A673 (cell line): ENCODE results near the gene ARHGAP1. TPM values are rescaled to one million over a fixed set of nuclear protein-coding genes. Genes with fewer than 3 reads are reported as not detected.

Experiments
- BruUV-seq: library from RNA; stranded (reverse); fragments of 400-500 nt; replicated peaks from 2 replicates; lab custom pipeline; 2021; lab: Mats Ljungman, UMichigan
- CTCF ChIA-PET: fragments of 300-600 bp; sonication (Branson Sonifier 250); formaldehyde crosslinking; loops from one replicate; lab custom pipeline; 2022; ENCODE audit warnings: antibody characterized with exemption; lab: Charles Lee
- POLR2A ChIA-PET: fragments of 300-600 bp; sonication (Branson Sonifier 250); formaldehyde crosslinking; loops from one replicate; lab custom pipeline; 2022; ENCODE audit warnings: antibody characterized with exemption; ENCODE audit not compliant: low non-redundant PET; lab: Charles Lee
- DNase-seq: peaks from one replicate; pipeline ENCODE4 v3.0.0-alpha.2; 2015; ENCODE audit warnings: low spot score
- H3K27ac ChIP-seq: fragments of 200-600 bp; sonication (generic); 2 replicates; pipeline ENCODE4 v1.5.1; 2016; ENCODE audit warnings: mixed run types, low read depth, mild to moderate bottlenecking, mixed read lengths, antibody characterized with exemption, low read length; ENCODE audit not compliant: poor library complexity, severe bottlenecking
- H3K27me3 ChIP-seq: fragments of 200-600 bp; sonication (generic); replicated peaks from 2 replicates; pipeline ENCODE4 v1.6.1; 2017; ENCODE audit warnings: mixed run types, low read depth, mild to moderate bottlenecking, mixed read lengths, antibody characterized with exemption, low read length; ENCODE audit not compliant: insufficient read depth, poor library complexity
- H3K36me3 ChIP-seq: fragments of 200-600 bp; sonication (generic); 2 replicates; pipeline ENCODE4 v1.6.1; 2016; ENCODE audit warnings: mixed run types, mild to moderate bottlenecking, mixed read lengths, antibody characterized with exemption, low read length; ENCODE audit not compliant: insufficient read depth, poor library complexity, severe bottlenecking
- H3K4me1 ChIP-seq: fragments of 200-600 bp; sonication (generic); 2 replicates; pipeline ENCODE4 v1.6.1; 2017; ENCODE audit warnings: mixed run types, mild to moderate bottlenecking, mixed read lengths, antibody characterized with exemption, low read length; ENCODE audit not compliant: insufficient read depth, poor library complexity, severe bottlenecking
- H3K4me3 ChIP-seq: fragments of 200-600 bp; sonication (generic); 2 replicates; pipeline ENCODE4 v1.5.1; 2016; ENCODE audit warnings: low read depth, mixed run types, mild to moderate bottlenecking, mixed read lengths, low read length; ENCODE audit not compliant: poor library complexity, severe bottlenecking
- H3K9me3 ChIP-seq: fragments of 200-600 bp; sonication (generic); 2 replicates; pipeline ENCODE4 v1.6.1; 2016; ENCODE audit warnings: mixed run types, low read depth, mild to moderate bottlenecking, mixed read lengths, antibody characterized with exemption, low read length; ENCODE audit not compliant: poor library complexity, severe bottlenecking
- EZH2 ChIP-seq: fragments of 200-600 bp; sonication (generic); IDR thresholded peaks from 2 replicates; pipeline ENCODE4 v1.6.1; 2017; ENCODE audit warnings: borderline replicate concordance, low read depth, mild to moderate bottlenecking, mixed read lengths, antibody characterized with exemption, low read length; ENCODE audit not compliant: poor library complexity, severe bottlenecking
- intact Hi-C: fragments of 100-400 bp; cut with micrococcal nuclease; formaldehyde crosslinking; loops from one replicate; pipeline ENCODE4 v1.10.0; 2022; ENCODE audit not compliant: unreplicated experiment
- total RNA-seq: library from RNA; stranded (reverse); gene quantifications from 2 replicates; pipeline ENCODE4 v1.2.3, GENCODE V29; 2021
- TF ChIP-seq, protein P1 (sequence below): fragments of 300-800, 200-600 bp; sonication (generic); conservative IDR thresholded peaks from 2 replicates; pipeline ENCODE4 v1.5.1; 2017; ENCODE audit warnings: low read depth, mild to moderate bottlenecking, antibody characterized with exemption, low read length, moderate library complexity, mixed read lengths

ARHGAP1 gene
- total RNA-seq, 1 experiment from 2014 or later: 89.3 TPM

GRCh38 chr11:46721286-46721685 is 20.9 kb upstream of the ARHGAP1 start:
- no peak overlapping the region for H3K4me3 ChIP-seq
- BruUV-seq: no TSS peak
- intact Hi-C loops: loop anchor here (10.0 kb wide), 1 partner anchor 336 kb away; the partner anchor contains the start of gene MDK
- no peaks in the 10 kb centered on the region for H3K27me3 ChIP-seq
- H3K27ac ChIP-seq: no peak overlapping the region
- H3K4me1 ChIP-seq: no peaks in the 10 kb centered on the region
- no peaks in the 10 kb centered on the region for H3K9me3 ChIP-seq
- DNase-seq: no peak
- ChIA-PET CTCF (no interaction called here), POLR2A (no interaction called here)
- H3K36me3 ChIP-seq: no peaks in the 10 kb centered on the region
- TF ChIP-seq, protein P1, sequence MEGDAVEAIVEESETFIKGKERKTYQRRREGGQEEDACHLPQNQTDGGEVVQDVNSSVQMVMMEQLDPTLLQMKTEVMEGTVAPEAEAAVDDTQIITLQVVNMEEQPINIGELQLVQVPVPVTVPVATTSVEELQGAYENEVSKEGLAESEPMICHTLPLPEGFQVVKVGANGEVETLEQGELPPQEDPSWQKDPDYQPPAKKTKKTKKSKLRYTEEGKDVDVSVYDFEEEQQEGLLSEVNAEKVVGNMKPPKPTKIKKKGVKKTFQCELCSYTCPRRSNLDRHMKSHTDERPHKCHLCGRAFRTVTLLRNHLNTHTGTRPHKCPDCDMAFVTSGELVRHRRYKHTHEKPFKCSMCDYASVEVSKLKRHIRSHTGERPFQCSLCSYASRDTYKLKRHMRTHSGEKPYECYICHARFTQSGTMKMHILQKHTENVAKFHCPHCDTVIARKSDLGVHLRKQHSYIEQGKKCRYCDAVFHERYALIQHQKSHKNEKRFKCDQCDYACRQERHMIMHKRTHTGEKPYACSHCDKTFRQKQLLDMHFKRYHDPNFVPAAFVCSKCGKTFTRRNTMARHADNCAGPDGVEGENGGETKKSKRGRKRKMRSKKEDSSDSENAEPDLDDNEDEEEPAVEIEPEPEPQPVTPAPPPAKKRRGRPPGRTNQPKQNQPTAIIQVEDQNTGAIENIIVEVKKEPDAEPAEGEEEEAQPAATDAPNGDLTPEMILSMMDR: no peak
- TF ChIP-seq EZH2: no peak

GRCh38 chr11:46719543-46720218 is 19.3 kb upstream of the ARHGAP1 start:
- no peak overlapping the region for H3K4me3 ChIP-seq
- no peak for DNase-seq
- no peaks in the 10 kb centered on the region for H3K27me3 ChIP-seq
- H3K27ac ChIP-seq: no peak overlapping the region
- intact Hi-C loops: loop anchor here (10.0 kb wide), 1 partner anchor 335 kb away; the partner anchor contains the start of gene MDK
- no peaks in the 10 kb centered on the region for H3K4me1 ChIP-seq
- POLR2A ChIA-PET: interaction anchor here (0.9 kb wide), 1 partner anchor 20 kb away, joined by 3 read pairs; the partner anchor contains the start of gene ARHGAP1
- no peaks in the 10 kb centered on the region for H3K36me3 ChIP-seq
- CTCF ChIA-PET: no interaction called here
- TF ChIP-seq, protein P1: no peak
- TF ChIP-seq EZH2: no peak
- BruUV-seq: no TSS peak
- H3K9me3 ChIP-seq: no peaks in the 10 kb centered on the region

DNA sequence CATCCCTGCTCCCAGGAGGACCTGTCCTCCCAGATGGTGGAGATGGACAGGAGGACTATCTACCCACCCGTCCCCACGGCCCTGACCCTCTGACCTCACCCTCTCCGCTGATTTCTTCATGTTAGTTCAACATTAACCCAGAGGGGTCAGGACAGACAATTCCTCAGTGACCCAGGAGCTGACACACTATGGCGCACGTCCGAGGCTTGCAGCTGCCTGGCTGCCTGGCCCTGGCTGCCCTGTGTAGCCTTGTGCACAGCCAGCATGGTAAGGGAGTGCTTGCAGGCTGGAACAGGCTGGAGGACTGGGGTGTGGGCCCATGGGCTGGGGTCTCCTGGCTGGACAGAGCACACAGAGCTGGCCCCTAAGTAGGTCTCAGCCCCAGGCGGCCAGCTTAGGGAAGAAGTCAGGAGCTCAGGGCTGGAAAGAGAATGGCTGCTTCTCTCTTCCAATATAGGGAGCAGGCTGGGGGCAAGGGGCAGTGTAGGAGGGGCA is 18.7 kb upstream of the ARHGAP1 start, which contains the start of gene F2:
F2 (plus strand) TSS at position 166 of the 495 bp plus-strand sequence; CDS start at position 189, 23 bp downstream.
- no peak for DNase-seq
- H3K27me3 ChIP-seq: no peaks in the 10 kb centered on the region
- no TSS peak for BruUV-seq
- intact Hi-C loops: no loop called here
- CTCF ChIA-PET: no interaction called here
- no peak within 1 kb of the TSS for H3K27ac ChIP-seq
- POLR2A ChIA-PET: interaction anchor here (0.9 kb wide), 1 partner anchor 19 kb away, joined by 3 read pairs; the partner anchor contains the start of gene ARHGAP1
- no peak within 1 kb of the TSS for H3K4me3 ChIP-seq
- TF ChIP-seq, protein P1: no peak
- no peak for TF ChIP-seq EZH2
- H3K9me3 ChIP-seq: no peaks in the 10 kb centered on the region
- H3K4me1 ChIP-seq: no peaks in the 10 kb centered on the region
- H3K36me3 ChIP-seq: no peaks in the 10 kb centered on the region
